PC-3 (cell line): Measurements from ENCODE around the gene ISG20. TPM values are rescaled to one million over a fixed set of nuclear protein-coding genes. Genes with fewer than 3 reads are reported as not detected.

Experiments
- ATAC-seq: fragments of 200-7000 bp; cut with Tn5 transposase; 2 replicates; pipeline ENCODE4 v1.9.1; 2020; ENCODE audit warnings: mild to moderate bottlenecking, moderate library complexity
- BruUV-seq: library from RNA; stranded (reverse); fragments of 400-500 nt; replicated peaks from 2 replicates; lab custom pipeline; 2021; lab: Mats Ljungman, UMichigan
- CTCF ChIA-PET: fragments of 300-600 bp; sonication (Branson Sonifier 250); formaldehyde crosslinking; loops from one replicate; lab custom pipeline; 2022; ENCODE audit warnings: antibody characterized with exemption; lab: Charles Lee
- POLR2A ChIA-PET: fragments of 300-600 bp; sonication (Branson Sonifier 250); formaldehyde crosslinking; loops from one replicate; lab custom pipeline; 2022; ENCODE audit warnings: antibody characterized with exemption; ENCODE audit not compliant: unreplicated experiment; lab: Charles Lee
- DNase-seq: peaks from one replicate; pipeline ENCODE4 v3.0.0-alpha.2; 2015
- H2AFZ ChIP-seq: fragments of 300-600 bp; sonication (generic); 2 replicates; pipeline ENCODE4 v1.6.0; 2016; ENCODE audit warnings: antibody characterized with exemption, low read length
- H3F3A ChIP-seq: fragments of 300-600 bp; sonication (generic); one replicate; pipeline ENCODE4 v1.6.0; 2017; ENCODE audit warnings: antibody characterized with exemption, low read length, control low read depth, mild to moderate bottlenecking; ENCODE audit not compliant: unreplicated experiment
- H3K27ac ChIP-seq: fragments of 300-600 bp; sonication (generic); 2 replicates; pipeline ENCODE4 v1.5.1; 2016; ENCODE audit warnings: mild to moderate bottlenecking, low read length
- H3K27me3 ChIP-seq: fragments of 300-600 bp; sonication (generic); 2 replicates; pipeline ENCODE4 v1.6.1; 2016; ENCODE audit warnings: low read length, mixed read lengths
- H3K36me3 ChIP-seq: fragments of 300-600 bp; sonication (generic); 2 replicates; pipeline ENCODE4 v1.6.1; 2016; ENCODE audit warnings: low read depth, mixed run types, low read length, mixed read lengths
- H3K4me1 ChIP-seq: fragments of 300-600 bp; sonication (generic); 2 replicates; pipeline ENCODE4 v1.5.1; 2016; ENCODE audit warnings: low read length; ENCODE audit not compliant: insufficient read depth
- H3K4me2 ChIP-seq: fragments of 300-600 bp; sonication (generic); 2 replicates; pipeline ENCODE4 v1.6.0; 2016; ENCODE audit warnings: low read length
- H3K4me3 ChIP-seq: fragments of 300-600 bp; sonication (generic); 2 replicates; pipeline ENCODE4 v1.5.1; 2016; ENCODE audit warnings: mild to moderate bottlenecking, low read length, mixed read lengths
- H3K79me2 ChIP-seq: fragments of 300-600 bp; sonication (generic); 2 replicates; pipeline ENCODE4 v1.6.1; 2017; ENCODE audit warnings: low read length, mixed read lengths
- H3K9ac ChIP-seq: fragments of 300-600 bp; sonication (generic); 2 replicates; pipeline ENCODE4 v1.6.0; 2016; ENCODE audit warnings: mild to moderate bottlenecking, low read length
- H3K9me2 ChIP-seq: fragments of 300-600 bp; sonication (generic); replicated peaks from 2 replicates; pipeline ENCODE4 v1.6.1; 2016; ENCODE audit warnings: mixed run types, low read length, mixed read lengths
- H3K9me3 ChIP-seq: fragments of 300-600 bp; sonication (generic); 2 replicates; pipeline ENCODE4 v1.6.1; 2016; ENCODE audit warnings: low read length, mixed read lengths
- H4K20me1 ChIP-seq: fragments of 300-600 bp; sonication (generic); 2 replicates; pipeline ENCODE4 v1.6.1; 2016; ENCODE audit warnings: low read length, mixed read lengths
- EZH2 ChIP-seq: fragments of 300-600 bp; sonication (generic); IDR thresholded peaks from one replicate; pipeline ENCODE4 v1.6.1; 2017; ENCODE audit warnings: antibody characterized with exemption, mild to moderate bottlenecking, low read length; ENCODE audit not compliant: unreplicated experiment
- EZH2phosphoT487 ChIP-seq: fragments of 300-600 bp; sonication (generic); IDR thresholded peaks from 2 replicates; pipeline ENCODE4 v1.6.1; 2018; ENCODE audit warnings: mild to moderate bottlenecking, antibody characterized with exemption, low read length, borderline replicate concordance
- intact Hi-C: fragments of 100-400 bp; cut with micrococcal nuclease; formaldehyde crosslinking; loops from 2 replicates; pipeline ENCODE4 v1.9.0; 2023
- total RNA-seq: library from RNA; depleted of rRNA; stranded (reverse); fragments of >200 nt; gene quantifications from 2 replicates; pipeline ENCODE4 v1.2.3, GENCODE V29; 2014
- TF ChIP-seq, protein P1 (sequence below): fragments of 300-600 bp; sonication (generic); conservative IDR thresholded peaks from 2 replicates; pipeline ENCODE4 v1.5.1; 2017; ENCODE audit warnings: antibody characterized with exemption, low read depth, mild to moderate bottlenecking, low read length

Gene ISG20
- total RNA-seq, 1 experiment from 2014 or later = 64.0 TPM

DNA sequence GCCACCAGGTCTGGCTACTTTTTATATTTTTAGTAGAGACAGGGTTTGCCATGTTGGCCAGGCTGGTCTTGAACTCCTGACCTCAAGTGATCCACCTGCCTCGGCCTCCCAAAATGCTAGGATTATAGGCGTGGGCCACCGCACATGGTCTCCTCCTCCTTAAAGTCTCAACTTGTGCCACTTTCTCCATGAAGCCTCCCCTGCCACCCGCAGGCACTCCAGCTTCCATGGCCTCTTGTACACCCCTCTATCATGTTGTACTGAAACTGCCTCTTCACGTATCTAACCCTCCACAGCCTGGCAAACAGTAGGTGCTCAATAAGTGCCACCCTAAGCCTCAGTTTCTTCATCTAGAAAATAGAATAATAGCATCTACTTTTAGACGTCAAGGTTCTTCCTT lies 39.9 kb downstream of the ISG20 start:
- no TSS peak for BruUV-seq
- no peaks in the 10 kb centered on the region for H3F3A ChIP-seq
- no peak overlapping the region for H2AFZ ChIP-seq
- H3K4me3 ChIP-seq = no peak overlapping the region
- no peaks in the 10 kb centered on the region for H3K9me3 ChIP-seq
- no peak overlapping the region for H3K27ac ChIP-seq
- H3K36me3 ChIP-seq = no peaks in the 10 kb centered on the region
- no peaks in the 10 kb centered on the region for H3K79me2 ChIP-seq
- intact Hi-C loops = no loop called here
- no peak overlapping the region for H3K9ac ChIP-seq
- no peaks in the 10 kb centered on the region for H3K27me3 ChIP-seq
- no peaks in the 10 kb centered on the region; the same call in 1 of the 2 replicates for H3K4me1 ChIP-seq
- ChIA-PET POLR2A (no interaction called here), CTCF (no interaction called here)
- no peak for ATAC-seq
- no peak overlapping the region for H3K4me2 ChIP-seq
- no peak for DNase-seq
- H4K20me1 ChIP-seq = no peaks in the 10 kb centered on the region
- TF ChIP-seq EZH2phosphoT487 (no peak), EZH2 (no peak)
- TF ChIP-seq, protein P1, sequence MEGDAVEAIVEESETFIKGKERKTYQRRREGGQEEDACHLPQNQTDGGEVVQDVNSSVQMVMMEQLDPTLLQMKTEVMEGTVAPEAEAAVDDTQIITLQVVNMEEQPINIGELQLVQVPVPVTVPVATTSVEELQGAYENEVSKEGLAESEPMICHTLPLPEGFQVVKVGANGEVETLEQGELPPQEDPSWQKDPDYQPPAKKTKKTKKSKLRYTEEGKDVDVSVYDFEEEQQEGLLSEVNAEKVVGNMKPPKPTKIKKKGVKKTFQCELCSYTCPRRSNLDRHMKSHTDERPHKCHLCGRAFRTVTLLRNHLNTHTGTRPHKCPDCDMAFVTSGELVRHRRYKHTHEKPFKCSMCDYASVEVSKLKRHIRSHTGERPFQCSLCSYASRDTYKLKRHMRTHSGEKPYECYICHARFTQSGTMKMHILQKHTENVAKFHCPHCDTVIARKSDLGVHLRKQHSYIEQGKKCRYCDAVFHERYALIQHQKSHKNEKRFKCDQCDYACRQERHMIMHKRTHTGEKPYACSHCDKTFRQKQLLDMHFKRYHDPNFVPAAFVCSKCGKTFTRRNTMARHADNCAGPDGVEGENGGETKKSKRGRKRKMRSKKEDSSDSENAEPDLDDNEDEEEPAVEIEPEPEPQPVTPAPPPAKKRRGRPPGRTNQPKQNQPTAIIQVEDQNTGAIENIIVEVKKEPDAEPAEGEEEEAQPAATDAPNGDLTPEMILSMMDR = no peak
- no peaks in the 10 kb centered on the region for H3K9me2 ChIP-seq

DNA sequence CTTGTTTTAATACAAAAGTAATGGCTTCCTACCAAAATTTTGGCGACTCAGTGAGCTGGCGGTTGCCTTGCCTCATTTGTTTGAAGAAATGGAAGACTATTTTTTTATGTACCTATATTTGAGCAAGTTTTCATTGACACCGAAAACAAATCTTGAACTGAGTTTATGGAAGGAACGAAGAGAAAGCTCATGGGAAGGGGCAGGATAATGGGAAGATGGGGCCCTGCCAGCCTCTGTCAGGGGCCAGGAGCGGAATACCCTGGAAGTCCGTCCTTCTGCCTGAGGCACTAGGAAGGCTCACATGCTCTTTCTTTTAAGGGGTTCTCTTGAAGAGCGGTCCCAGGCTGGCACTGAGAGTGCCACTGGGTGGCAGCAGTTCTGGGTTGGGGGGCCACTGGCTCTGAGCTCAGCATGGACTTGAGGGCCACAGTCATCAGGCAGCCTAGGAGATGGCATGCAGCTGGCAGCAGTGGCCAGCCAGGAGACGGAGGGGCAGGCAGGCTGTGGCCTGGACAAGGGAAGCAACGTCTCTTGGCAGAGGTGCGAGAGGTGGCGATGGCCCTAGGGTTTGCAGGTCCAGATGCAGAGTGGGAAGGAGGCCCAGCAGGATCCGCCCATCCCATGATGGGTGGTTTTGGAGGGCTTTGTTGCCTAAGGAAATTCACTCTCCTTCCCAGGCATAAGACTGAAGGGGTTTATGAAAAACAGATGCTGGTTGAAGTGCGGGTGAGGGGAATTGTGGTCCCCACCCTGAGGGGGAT lies 41.6 kb downstream of the ISG20 start:
- Histone ChIP-seq H3K4me1 (no peaks in the 10 kb centered on the region; the same call in 1 of the 2 replicates), H4K20me1 (no peaks in the 10 kb centered on the region), H3K27ac (no peak overlapping the region), H3F3A (no peaks in the 10 kb centered on the region), H3K79me2 (no peaks in the 10 kb centered on the region), H3K36me3 (no peaks in the 10 kb centered on the region), H3K27me3 (no peaks in the 10 kb centered on the region), H2AFZ (no peak overlapping the region), H3K4me2 (no peak overlapping the region), H3K4me3 (no peak overlapping the region), H3K9me3 (no peaks in the 10 kb centered on the region), H3K9ac (no peak overlapping the region), H3K9me2 (no peaks in the 10 kb centered on the region)
- DNase-seq (no peak), ATAC-seq (no peak)
- POLR2A ChIA-PET = no interaction called here
- TF ChIP-seq EZH2 (no peak), EZH2phosphoT487 (no peak)
- TF ChIP-seq, protein P1 = no peak
- BruUV-seq = no TSS peak
- intact Hi-C loops = no loop called here
- CTCF ChIA-PET = no interaction called here

DNA sequence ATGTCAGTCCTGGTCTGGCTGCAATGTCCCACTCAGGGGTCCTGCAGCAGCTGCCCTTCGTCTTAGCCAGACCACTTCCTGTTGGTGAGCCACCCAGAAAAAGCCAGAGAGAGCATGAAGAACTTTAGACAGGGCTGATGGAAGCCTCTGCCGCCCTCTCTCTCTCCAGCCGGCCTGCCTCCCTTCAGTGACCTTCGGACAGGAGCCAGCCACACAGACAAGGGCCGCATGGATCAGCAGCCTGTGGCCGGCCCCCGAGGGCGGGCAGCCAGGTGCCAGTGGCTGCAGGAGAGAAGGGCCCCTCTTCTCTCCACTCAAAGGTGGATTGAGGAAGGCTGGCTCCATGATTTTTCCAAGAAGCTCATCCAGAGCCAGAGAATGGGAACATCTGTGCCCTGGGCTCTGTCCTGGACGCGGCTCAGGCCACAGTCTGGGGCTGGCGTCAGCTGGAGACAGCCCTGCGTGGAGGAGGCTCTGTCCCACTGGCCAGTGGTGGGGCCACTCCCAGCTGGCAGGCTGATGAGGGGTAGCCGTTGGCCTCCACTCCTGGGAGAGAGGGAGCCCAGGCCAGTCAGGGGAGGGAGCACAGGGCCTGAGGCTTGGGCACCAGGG lies 42.9 kb downstream of the ISG20 start:
- BruUV-seq = no TSS peak
- H3K4me1 ChIP-seq = no peaks in the 10 kb centered on the region
- H3K9me2 ChIP-seq = no peaks in the 10 kb centered on the region
- H3K27me3 ChIP-seq = no peaks in the 10 kb centered on the region
- no peak for TF ChIP-seq EZH2
- TF ChIP-seq, protein P1 = no peak
- no peak for TF ChIP-seq EZH2phosphoT487
- no peaks in the 10 kb centered on the region for H3K36me3 ChIP-seq
- H3K9ac ChIP-seq = no peak overlapping the region
- H2AFZ ChIP-seq = no peak overlapping the region
- no peak overlapping the region for H3K4me2 ChIP-seq
- no peaks in the 10 kb centered on the region for H3K79me2 ChIP-seq
- H3K9me3 ChIP-seq = no peaks in the 10 kb centered on the region
- ATAC-seq (no peak), DNase-seq (no peak)
- no peak overlapping the region for H3K27ac ChIP-seq
- intact Hi-C loops = no loop called here
- H4K20me1 ChIP-seq = no peaks in the 10 kb centered on the region
- ChIA-PET CTCF (no interaction called here), POLR2A (no interaction called here)
- H3F3A ChIP-seq = no peaks in the 10 kb centered on the region
- no peak overlapping the region for H3K4me3 ChIP-seq
